ENCODE results near the gene PLB1. TPM values are rescaled to one million over a fixed set of nuclear protein-coding genes. Genes with fewer than 3 reads are reported as not detected.

Gene PLB1
- total and polyA plus RNA-seq, 9 of the 15 experiments (the other 6 are each of a cell fraction or from before 2014, with no cell fraction given), result 0.01 to 0.09 (median 0.07) TPM; not detected in 2

- TF ChIP-seq NCOA4 (IDR thresholded peaks at IDR 0.05; ENCODE audit: partially characterized antibody) (no peak), ZNF740 (CRISPR knock-in tag; IDR thresholded peaks at IDR 0.05) (no peak), ZNF740 (tag; IDR thresholded peaks at IDR 0.05) (no peak), PRDM10 (IDR thresholded peaks at IDR 0.05; ENCODE audit: partially characterized antibody) (no peak), RNF2 (IDR thresholded peaks at IDR 0.05) (peak; percentile 53; the same call in 1 of the 2 replicates), SMARCE1 (IDR thresholded peaks at IDR 0.05) (peak; percentile 95; the same call in 1 of the 2 replicates), MCM3 (IDR thresholded peaks at IDR 0.05) (no peak), USF2 (CRISPR knock-in tag; IDR thresholded peaks at IDR 0.05) (no peak), SP2 (IDR thresholded peaks at IDR 0.05; ENCODE audit: extremely low read depth, low read depth, low read length, poor library complexity, severe bottlenecking) (no peak), MEIS2 (IDR thresholded peaks at IDR 0.05; ENCODE audit: partially characterized antibody) (peak; percentile 98), NCOA2 (IDR thresholded peaks at IDR 0.05; ENCODE audit: partially characterized antibody in 2 of 2) (no peak), SP1 (CRISPR knock-in tag; IDR thresholded peaks at IDR 0.05) (no peak), ZNF134 (CRISPR knock-in tag; conservative IDR thresholded peaks at IDR 0.05) (no peak), NR3C1 (CRISPR knock-in tag; IDR thresholded peaks at IDR 0.05) (no peak), CEBPZ (IDR thresholded peaks at IDR 0.05; ENCODE audit: borderline replicate concordance, low read depth, low read length) (no peak), ZNF644 (tag; IDR thresholded peaks at IDR 0.05; ENCODE audit: low read depth) (peak; percentile 97), TEAD1 (CRISPR knock-in tag; IDR thresholded peaks at IDR 0.05) (peak in 1 of 2 experiments; percentile 92; a peak in 2 of 4 replicates), SMARCA5 (IDR thresholded peaks at IDR 0.05) (no peak), ZC3H8 (IDR thresholded peaks at IDR 0.05) (no peak), GTF2B (IDR thresholded peaks at IDR 0.05; ENCODE audit: extremely low read depth, insufficient read length) (no peak), DDX20 (tag; IDR thresholded peaks at IDR 0.05; ENCODE audit: low read depth) (peak; percentile 65; the same call in 1 of the 2 replicates)
Observed at GRCh38 chr2:28516950-28517349, 21.1 kb downstream of the PLB1 start (continued).

All from K562 (cell line).